ENCODE measurements around the gene KRTAP5-1. TPM values are rescaled to one million over a fixed set of nuclear protein-coding genes. Genes with fewer than 3 reads are reported as not detected.

KRTAP5-1 gene
- polyA plus RNA-seq, 3 donors: not detected

- peak overlapping the region in 1 of 2 donors; percentile 26 for H3K4me3 Mint-ChIP-seq
- H3K4me1 ChIP-seq (ENCODE audit: control insufficient read depth in 1 of 2, insufficient read depth in 2 of 2, low read length in 2 of 2): peaks cover 15 to 23% of the 10 kb centered on the region in 2 donors
- no peaks in the 10 kb centered on the region for H3K36me3 Mint-ChIP-seq
- no peaks in the 10 kb centered on the region for H3K36me3 ChIP-seq (replicated peaks in 1 of 2; ENCODE audit: control insufficient read depth in 1 of 2, insufficient read depth in 2 of 2, low read length in 2 of 2)
- no peak overlapping the region for H3K27ac ChIP-seq (ENCODE audit: low read depth in 1 of 2, low read length in 2 of 2)
- 97% methylated on average over 6 of the region's 6 CpGs for WGBS (ENCODE audit: insufficient coverage)
- H3K27me3 Mint-ChIP-seq (ENCODE audit: low read depth in 3 of 3): peaks cover 48 to 72% (median 58%) of the 10 kb centered on the region in 3 donors
- H3K4me2 ChIP-seq (replicated peaks; ENCODE audit: extremely low read depth, low read length, poor library complexity, severe bottlenecking): no peak overlapping the region
- no peaks in the 10 kb centered on the region for H4K20me1 ChIP-seq (ENCODE audit: insufficient read depth, low read length)
- H3K27me3 ChIP-seq (ENCODE audit: control insufficient read depth in 2 of 2, insufficient read depth in 2 of 2, low read length in 2 of 2): peaks cover 20 to 56% of the 10 kb centered on the region in 2 donors
- no peak overlapping the region for H2AFZ ChIP-seq (ENCODE audit: insufficient read depth, low read depth, low read length, poor library complexity, severe bottlenecking)
- H3K9me3 Mint-ChIP-seq: peaks cover 0 to 6% (median 3%) of the 10 kb centered on the region in 7 donors
- no peak overlapping the region for H3K9ac ChIP-seq (ENCODE audit: insufficient read depth, low read length, poor library complexity, severe bottlenecking)
- H3K9me3 ChIP-seq (replicated peaks in 1 of 2; ENCODE audit: control insufficient read depth in 1 of 2, insufficient read depth in 1 of 2, low read length in 2 of 2): peaks cover 0 to 7% of the 10 kb centered on the region in 2 donors
- no peaks in the 10 kb centered on the region for H3K79me2 ChIP-seq (ENCODE audit: insufficient read depth, low read length)
- intact Hi-C loops (cut with micrococcal nuclease): no loop called here
- no peak overlapping the region for H3K27ac Mint-ChIP-seq
- peaks cover 9% of the 10 kb centered on the region for H3K4me1 Mint-ChIP-seq
- no peak for DNase-seq
- no peak overlapping the region for H3K4me3 ChIP-seq (replicated peaks in 1 of 3; ENCODE audit: low read depth in 2 of 3, low read length in 3 of 3)
- no peak for TF ChIP-seq CTCF (IDR thresholded peaks at IDR 0.05)
These were observed 40.5 kb downstream of the KRTAP5-1 start for GRCh38 chr11:1544536-1544935.

GRCh38 chr11:1543606-1544263 is 41.3 kb downstream of the KRTAP5-1 start:
- H3K4me3 Mint-ChIP-seq: peak overlapping the region in 1 of 2 donors; percentile 26
- Histone ChIP-seq H3K4me1 (ENCODE audit: control insufficient read depth in 1 of 2, insufficient read depth in 2 of 2, low read length in 2 of 2) (peaks cover 15 to 23% of the 10 kb centered on the region in 2 donors), H3K9me3 (replicated peaks in 1 of 2; ENCODE audit: control insufficient read depth in 1 of 2, insufficient read depth in 1 of 2, low read length in 2 of 2) (peaks cover 0 to 7% of the 10 kb centered on the region in 2 donors), H3K4me3 (replicated peaks in 1 of 3; ENCODE audit: low read depth in 2 of 3, low read length in 3 of 3) (no peak overlapping the region), H2AFZ (ENCODE audit: insufficient read depth, low read depth, low read length, poor library complexity, severe bottlenecking) (no peak overlapping the region), H3K4me2 (replicated peaks; ENCODE audit: extremely low read depth, low read length, poor library complexity, severe bottlenecking) (no peak overlapping the region), H3K27me3 (ENCODE audit: control insufficient read depth in 2 of 2, insufficient read depth in 2 of 2, low read length in 2 of 2) (peaks cover 20 to 48% of the 10 kb centered on the region in 2 donors), H3K9ac (ENCODE audit: insufficient read depth, low read length, poor library complexity, severe bottlenecking) (no peak overlapping the region), H3K79me2 (ENCODE audit: insufficient read depth, low read length) (no peaks in the 10 kb centered on the region), H3K36me3 (replicated peaks in 1 of 2; ENCODE audit: control insufficient read depth in 1 of 2, insufficient read depth in 2 of 2, low read length in 2 of 2) (no peaks in the 10 kb centered on the region), H4K20me1 (ENCODE audit: insufficient read depth, low read length) (no peaks in the 10 kb centered on the region), H3K27ac (ENCODE audit: low read depth in 1 of 2, low read length in 2 of 2) (no peak overlapping the region)
- H3K9me3 Mint-ChIP-seq: peaks cover 0 to 6% (median 3%) of the 10 kb centered on the region in 7 donors
- no peak overlapping the region for H3K27ac Mint-ChIP-seq
- no peaks in the 10 kb centered on the region for H3K36me3 Mint-ChIP-seq
- TF ChIP-seq CTCF (IDR thresholded peaks at IDR 0.05): no peak
- intact Hi-C loops (cut with micrococcal nuclease): no loop called here
- H3K27me3 Mint-ChIP-seq (ENCODE audit: low read depth in 3 of 3): peaks cover 44 to 70% (median 61%) of the 10 kb centered on the region in 3 donors
- H3K4me1 Mint-ChIP-seq: peaks cover 9% of the 10 kb centered on the region
- no peak for DNase-seq
- 94% methylated on average over 3 of the region's 13 CpGs for WGBS (ENCODE audit: insufficient coverage)

Measured in CD14-positive monocyte (primary cell).